ENCODE measurements around the gene ZNF292.

GRCh38 chr6:87182940-87183339 is 27.6 kb downstream of the ZNF292 start:
- TF ChIP-seq CTCF (IDR thresholded peaks at IDR 0.05; ENCODE audit: low read depth, low read length), result no peak
- no peak for TF ChIP-seq EZH2phosphoT487 (IDR thresholded peaks at IDR 0.05; ENCODE audit: low read depth)

All from OCI-LY3 (cell line).